Measurements from ENCODE around the gene LHFPL2. TPM values are rescaled to one million over a fixed set of nuclear protein-coding genes. Genes with fewer than 3 reads are reported as not detected.
A peak's percentile ranks its signal among the peaks of the same experiment; 100 is the strongest.

The LHFPL2 gene
- total and polyA plus RNA-seq, 2 of the 4 experiments (the other 2 are of a cell fraction): 6.5 to 11.3 TPM

- peak; percentile 51; the same call in 1 of the 2 replicates for TF ChIP-seq MAZ (IDR thresholded peaks at IDR 0.05; ENCODE audit: borderline replicate concordance, low read depth, low read length)
- no peak for TF ChIP-seq MAFK (IDR thresholded peaks at IDR 0.05; ENCODE audit: low read depth, low read length)
- TF ChIP-seq BHLHE40 (IDR thresholded peaks at IDR 0.05; ENCODE audit: low read depth, low read length): no peak
- TF ChIP-seq NFE2L2 (IDR thresholded peaks at IDR 0.05; ENCODE audit: low read depth, low read length): no peak
- TF ChIP-seq, protein P1, sequence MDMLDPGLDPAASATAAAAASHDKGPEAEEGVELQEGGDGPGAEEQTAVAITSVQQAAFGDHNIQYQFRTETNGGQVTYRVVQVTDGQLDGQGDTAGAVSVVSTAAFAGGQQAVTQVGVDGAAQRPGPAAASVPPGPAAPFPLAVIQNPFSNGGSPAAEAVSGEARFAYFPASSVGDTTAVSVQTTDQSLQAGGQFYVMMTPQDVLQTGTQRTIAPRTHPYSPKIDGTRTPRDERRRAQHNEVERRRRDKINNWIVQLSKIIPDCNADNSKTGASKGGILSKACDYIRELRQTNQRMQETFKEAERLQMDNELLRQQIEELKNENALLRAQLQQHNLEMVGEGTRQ (IDR thresholded peaks at IDR 0.05; ENCODE audit: low read depth, low read length): no peak
- TF ChIP-seq SMC3 (IDR thresholded peaks at IDR 0.05; ENCODE audit: low read depth, low read length): no peak
Measured at GRCh38 chr5:78526049-78526525, 122.5 kb downstream of the LHFPL2 start (continued).

Data from IMR-90 (cell line).